Nephron (organoid): Measurements from ENCODE around the gene SLC25A52.

Experiments used
- H3K27ac Mint-ChIP-seq, 3 experiments: 2 replicates each; pipeline ENCODE4 v1.8.0; 2020; ENCODE audit warnings: mixed read lengths in 3 of 3, mild to moderate bottlenecking in 2 of 3, moderate library complexity in 1 of 3
- H3K27me3 Mint-ChIP-seq: 2 replicates; pipeline ENCODE4 v1.8.0; 2021; ENCODE audit warnings: low read depth, mild to moderate bottlenecking, moderate library complexity, mixed read lengths
- H3K36me3 Mint-ChIP-seq: 2 replicates; pipeline ENCODE4 v1.8.0; 2020; ENCODE audit warnings: low read depth, mixed read lengths
- H3K4me1 Mint-ChIP-seq: 2 replicates; pipeline ENCODE4 v1.8.0; 2020; ENCODE audit warnings: mixed read lengths
- H3K4me3 Mint-ChIP-seq, 3 experiments: 2 replicates each; pipeline ENCODE4 v1.8.0; 2020; ENCODE audit warnings: mild to moderate bottlenecking in 3 of 3, mixed read lengths in 3 of 3, moderate library complexity in 2 of 3
- H3K9me3 Mint-ChIP-seq: 2 replicates; pipeline ENCODE4 v1.8.0; 2020; ENCODE audit warnings: mixed read lengths
- CTCF ChIP-seq, 3 experiments: fragments of 200-600 bp; sonication (generic); IDR thresholded peaks; one replicate each; pipeline ENCODE4 v1.5.0; 2021; ENCODE audit warnings: antibody characterized with exemption in 3 of 3; ENCODE audit not compliant: unreplicated experiment in 3 of 3

SLC25A52 gene

GRCh38 chr18:31776093-31776492 is 15.4 kb upstream of the SLC25A52 start:
- TF ChIP-seq CTCF (IDR thresholded peaks at IDR 0.05; ENCODE audit: unreplicated experiment in 3 of 3), result no peak
- H3K27ac Mint-ChIP-seq, result no peak overlapping the region
- H3K36me3 Mint-ChIP-seq, result no peaks in the 10 kb centered on the region
- H3K4me3 Mint-ChIP-seq, result no peak overlapping the region
- H3K9me3 Mint-ChIP-seq, result peaks cover 14% of the 10 kb centered on the region
- no peaks in the 10 kb centered on the region for H3K27me3 Mint-ChIP-seq
- no peaks in the 10 kb centered on the region for H3K4me1 Mint-ChIP-seq

GRCh38 chr18:31774962-31775361 is 14.3 kb upstream of the SLC25A52 start:
- Mint-ChIP-seq H3K9me3 (peaks cover 14% of the 10 kb centered on the region), H3K4me3 (no peak overlapping the region), H3K36me3 (no peaks in the 10 kb centered on the region), H3K27ac (no peak overlapping the region), H3K4me1 (no peaks in the 10 kb centered on the region), H3K27me3 (no peaks in the 10 kb centered on the region)
- TF ChIP-seq CTCF (IDR thresholded peaks at IDR 0.05; ENCODE audit: unreplicated experiment in 3 of 3), result no peak

- H3K9me3 Mint-ChIP-seq, result peaks cover 9% of the 10 kb centered on the region
- H3K27ac Mint-ChIP-seq, result no peak overlapping the region
- no peaks in the 10 kb centered on the region for H3K27me3 Mint-ChIP-seq
- no peaks in the 10 kb centered on the region for H3K36me3 Mint-ChIP-seq
- no peak for TF ChIP-seq CTCF (IDR thresholded peaks at IDR 0.05; ENCODE audit: unreplicated experiment in 3 of 3)
- H3K4me3 Mint-ChIP-seq, result no peak overlapping the region
- no peaks in the 10 kb centered on the region for H3K4me1 Mint-ChIP-seq
These were observed 13.8 kb upstream of the SLC25A52 start for GRCh38 chr18:31774477-31774785.

- no peak for TF ChIP-seq CTCF (IDR thresholded peaks at IDR 0.05; ENCODE audit: unreplicated experiment in 3 of 3)
- no peak overlapping the region for H3K4me3 Mint-ChIP-seq
- no peak overlapping the region for H3K27ac Mint-ChIP-seq
- H3K36me3 Mint-ChIP-seq, result no peaks in the 10 kb centered on the region
- no peaks in the 10 kb centered on the region for H3K27me3 Mint-ChIP-seq
- no peaks in the 10 kb centered on the region for H3K4me1 Mint-ChIP-seq
- peaks cover 5% of the 10 kb centered on the region for H3K9me3 Mint-ChIP-seq
These were observed 13.2 kb upstream of the SLC25A52 start for GRCh38 chr18:31773774-31774476.

- Mint-ChIP-seq H3K4me3 (no peak overlapping the region), H3K27me3 (no peaks in the 10 kb centered on the region), H3K9me3 (no peaks in the 10 kb centered on the region), H3K4me1 (peaks cover 5% of the 10 kb centered on the region), H3K27ac (no peak overlapping the region), H3K36me3 (no peaks in the 10 kb centered on the region)
- no peak for TF ChIP-seq CTCF (IDR thresholded peaks at IDR 0.05; ENCODE audit: unreplicated experiment in 3 of 3)
These were observed 12.0 kb upstream of the SLC25A52 start for GRCh38 chr18:31772699-31773098.

GRCh38 chr18:31750273-31750672 is 10.4 kb downstream of the SLC25A52 start:
- TF ChIP-seq CTCF (IDR thresholded peaks at IDR 0.05; ENCODE audit: unreplicated experiment in 3 of 3), result no peak
- no peak overlapping the region for H3K4me3 Mint-ChIP-seq
- H3K27me3 Mint-ChIP-seq, result peaks cover under 1% of the 10 kb centered on the region
- no peaks in the 10 kb centered on the region for H3K36me3 Mint-ChIP-seq
- no peaks in the 10 kb centered on the region for H3K4me1 Mint-ChIP-seq
- no peaks in the 10 kb centered on the region for H3K9me3 Mint-ChIP-seq
- H3K27ac Mint-ChIP-seq, result no peak overlapping the region
